IMR-90 (cell line): ENCODE data around the gene PTK6. TPM values are rescaled to one million over a fixed set of nuclear protein-coding genes. Genes with fewer than 3 reads are reported as not detected.

Source experiments
- ATAC-seq: fragments of 200-7000 bp; cut with Tn5 transposase; 2 replicates; pipeline ENCODE4 v1.9.1; 2020; ENCODE audit warnings: low read depth, mild to moderate bottlenecking, moderate library complexity
- BruUV-seq: library from RNA; stranded (reverse); fragments of 400-500 nt; replicated peaks from 2 replicates; lab custom pipeline; 2021; lab: Mats Ljungman, UMichigan
- CTCF ChIA-PET: fragments of 300-600 bp; formaldehyde crosslinking; extraction: SDS; loops from one replicate; lab custom pipeline; 2021; ENCODE audit warnings: antibody characterized with exemption; lab: Yijun Ruan, JAX
- POLR2A ChIA-PET: fragments of 300-600 bp; sonication (Branson Sonifier 250); formaldehyde crosslinking; loops from one replicate; lab custom pipeline; 2022; ENCODE audit warnings: antibody characterized with exemption; ENCODE audit not compliant: unreplicated experiment; lab: Charles Lee
- DNase-seq: peaks from one replicate; pipeline ENCODE4 v3.0.0; 2013
- H2AFZ ChIP-seq: replicated peaks from 2 replicates; pipeline ENCODE3; 2013; ENCODE audit warnings: low read length, mild to moderate bottlenecking; ENCODE audit not compliant: poor library complexity
- H2AK5ac ChIP-seq: 2 replicates; pipeline ENCODE4 v1.6.1; 2013; ENCODE audit warnings: low read depth, low read length, inconsistent platforms
- H2AK9ac ChIP-seq: replicated peaks from 2 replicates; pipeline ENCODE3; 2013; ENCODE audit warnings: mild to moderate bottlenecking, low read depth, low read length, moderate library complexity; ENCODE audit not compliant: poor library complexity
- H2BK120ac ChIP-seq: 2 replicates; pipeline ENCODE4 v1.6.1; 2013; ENCODE audit warnings: low read depth, low read length, inconsistent platforms
- H2BK15ac ChIP-seq: 3 replicates; pipeline ENCODE4 v1.6.1; 2013; ENCODE audit warnings: low read depth, low read length, inconsistent platforms
- H2BK20ac ChIP-seq: 2 replicates; pipeline ENCODE4 v1.6.1; 2013; ENCODE audit warnings: low read depth, mild to moderate bottlenecking, inconsistent platforms, low read length, moderate library complexity
- H2BK5ac ChIP-seq: 2 replicates; pipeline ENCODE4 v1.6.1; 2013; ENCODE audit warnings: mild to moderate bottlenecking, low read depth, low read length, inconsistent platforms; ENCODE audit not compliant: poor library complexity, severe bottlenecking
- H3K14ac ChIP-seq: replicated peaks from 2 replicates; pipeline ENCODE4 v1.6.1; 2013; ENCODE audit warnings: low read depth, low read length, inconsistent platforms
- H3K18ac ChIP-seq: 2 replicates; pipeline ENCODE4 v1.6.1; 2013; ENCODE audit warnings: low read depth, low read length, control low read depth
- H3K23ac ChIP-seq: 2 replicates; pipeline ENCODE4 v1.6.1; 2013; ENCODE audit warnings: low read depth, low read length, inconsistent platforms
- H3K27ac ChIP-seq: 2 replicates; pipeline ENCODE4 v1.5.1; 2013; ENCODE audit warnings: mild to moderate bottlenecking, control low read depth, low read length; ENCODE audit not compliant: insufficient read depth
- H3K27me3 ChIP-seq: 2 replicates; pipeline ENCODE4 v1.6.1; 2013; ENCODE audit warnings: low read length; ENCODE audit not compliant: control insufficient read depth, insufficient read depth
- H3K36me3 ChIP-seq: 2 replicates; pipeline ENCODE4 v1.6.1; 2013; ENCODE audit warnings: low read length, mixed read lengths; ENCODE audit not compliant: control insufficient read depth, insufficient read depth
- H3K4ac ChIP-seq: 2 replicates; pipeline ENCODE4 v1.6.1; 2013; ENCODE audit warnings: low read depth, low read length, inconsistent platforms
- H3K4me1 ChIP-seq: 2 replicates; pipeline ENCODE4 v1.6.1; 2013; ENCODE audit warnings: low read length, mixed read lengths; ENCODE audit not compliant: control insufficient read depth, insufficient read depth
- H3K4me2 ChIP-seq: 2 replicates; pipeline ENCODE4 v1.6.1; 2013; ENCODE audit warnings: low read depth, mild to moderate bottlenecking, control low read depth, low read length, moderate library complexity
- H3K4me3 ChIP-seq: 2 replicates; pipeline ENCODE4 v1.5.1; 2013; ENCODE audit warnings: low read depth, mild to moderate bottlenecking, control low read depth, low read length, moderate library complexity; ENCODE audit not compliant: insufficient read depth
- H3K56ac ChIP-seq: 2 replicates; pipeline ENCODE4 v1.6.1; 2013; ENCODE audit warnings: low read length, inconsistent platforms; ENCODE audit not compliant: insufficient read depth; ENCODE audit errors: extremely low read depth
- H3K79me1 ChIP-seq, 2 experiments: 2 replicates each; pipeline ENCODE4 v1.6.1; 2013; ENCODE audit warnings: low read length in 2 of 2, inconsistent platforms in 1 of 2, low read depth in 1 of 2
- H3K9ac ChIP-seq: 2 replicates; pipeline ENCODE4 v1.6.1; 2013; ENCODE audit warnings: low read depth, low read length, control low read depth
- H3K9me1 ChIP-seq: 2 replicates; pipeline ENCODE4 v1.6.1; 2013; ENCODE audit warnings: low read length, inconsistent platforms; ENCODE audit not compliant: insufficient read depth
- H3K9me3 ChIP-seq: 2 replicates; pipeline ENCODE4 v1.6.1; 2013; ENCODE audit warnings: low read length; ENCODE audit not compliant: control insufficient read depth, insufficient read depth
- H4K20me1 ChIP-seq: 2 replicates; pipeline ENCODE4 v1.6.1; 2013; ENCODE audit warnings: low read length, inconsistent platforms; ENCODE audit not compliant: insufficient read depth
- H4K5ac ChIP-seq: 2 replicates; pipeline ENCODE4 v1.6.1; 2013; ENCODE audit warnings: mild to moderate bottlenecking, low read depth, low read length, control low read depth
- H4K8ac ChIP-seq, 2 experiments: 2 replicates each; pipeline ENCODE4 v1.6.1; 2013; ENCODE audit warnings: low read depth in 2 of 2, low read length in 2 of 2, control low read depth in 1 of 2, inconsistent platforms in 1 of 2
- H4K91ac ChIP-seq: 2 replicates; pipeline ENCODE4 v1.6.1; 2013; ENCODE audit warnings: low read depth, low read length, inconsistent platforms; ENCODE audit not compliant: insufficient read depth
- BHLHE40 ChIP-seq: fragments of 150-350 bp; IDR thresholded peaks from 2 replicates; pipeline ENCODE4 v1.6.1; 2016; ENCODE audit warnings: mild to moderate bottlenecking, low read depth, low read length
- MAFK ChIP-seq: IDR thresholded peaks from 2 replicates; pipeline ENCODE4 v1.6.1; 2012; ENCODE audit warnings: low read depth, low read length, improper control_type of control experiment
- MAZ ChIP-seq: IDR thresholded peaks from 2 replicates; pipeline ENCODE4 v1.6.1; 2012; ENCODE audit warnings: low read depth, mild to moderate bottlenecking, low read length, improper control_type of control experiment, moderate library complexity, borderline replicate concordance
- POLR2A ChIP-seq: IDR thresholded peaks from 2 replicates; pipeline ENCODE4 v1.6.1; 2012; ENCODE audit warnings: mild to moderate bottlenecking, low read depth, low read length
- WGBS, 2 experiments: methylation state at CpG; one replicate each; pipeline versions ENCODE4 v1.1.5 to v1.1.7; 2013; ENCODE audit warnings: missing lambda C conversion rate in 2 of 2; ENCODE audit not compliant: insufficient read length in 1 of 2; ENCODE audit errors: extremely low coverage in 2 of 2; 5-methylcytosine and 5-hydroxymethylcytosine counted together
- dilution Hi-C: fragments of 300-500 bp; cut with HindIII; formaldehyde crosslinking; loops from one replicate; pipeline ENCODE4 v1.14.3; 2018; ENCODE audit warnings: low sequenced_read_pairs; ENCODE audit not compliant: unreplicated experiment
- in situ Hi-C: fragments of 300-500 bp; cut with MboI; formaldehyde crosslinking; loops from 3 replicates; pipeline ENCODE4 v1.14.3; 2019; ENCODE audit warnings: low sequenced_read_pairs, inconsistent platforms, mixed read lengths
- intact Hi-C: fragments of 100-400 bp; cut with micrococcal nuclease; formaldehyde crosslinking; loops from 2 replicates; pipeline ENCODE4 v1.10.0; 2022
- polyA plus RNA-seq, 3 experiments: library from polyadenylated mRNA; depleted of rRNA; stranded (reverse); fragments of >200 nt; gene quantifications; 2 replicates each; pipeline ENCODE4 v1.2.3, GENCODE V29; 2012; ENCODE audit warnings: low replicate concordance in 1 of 3
- total RNA-seq: library from RNA; depleted of rRNA; stranded (reverse); fragments of >200 nt; gene quantifications from 2 replicates; pipeline ENCODE4 v1.2.3, GENCODE V29; 2012
- TF ChIP-seq, protein P1 (sequence below): conservative IDR thresholded peaks from 2 replicates; pipeline ENCODE4 v1.5.1; 2012; ENCODE audit warnings: mild to moderate bottlenecking, low read depth, low read length, improper control_type of control experiment

Gene PTK6
- total and polyA plus RNA-seq, 2 of the 4 experiments (the other 2 are of a cell fraction): not detected

- intact Hi-C loops: no loop called here
- Histone ChIP-seq H3K23ac (no peak overlapping the region), H2AFZ (no peak overlapping the region), H3K18ac (no peak overlapping the region), H3K14ac (no peak overlapping the region), H3K4me1 (peaks cover 5% of the 10 kb centered on the region; the same call in 1 of the 2 replicates), H3K79me1 (no peaks in the 10 kb centered on the region), H3K9ac (no peak overlapping the region), H2AK5ac (no peak overlapping the region), H4K91ac (no peak overlapping the region), H3K27ac (no peak overlapping the region), H3K27me3 (no peaks in the 10 kb centered on the region), H3K4ac (no peak overlapping the region), H3K9me1 (no peaks in the 10 kb centered on the region), H3K56ac (no peak overlapping the region), H2BK120ac (no peak overlapping the region), H2BK20ac (no peak overlapping the region), H3K4me3 (no peak overlapping the region), H2BK5ac (no peak overlapping the region), H4K20me1 (no peaks in the 10 kb centered on the region; the same call in 1 of the 2 replicates), H3K36me3 (peaks cover 26% of the 10 kb centered on the region), H3K4me2 (no peak overlapping the region), H4K5ac (no peak overlapping the region), H2BK15ac (no peak overlapping the region), H2AK9ac (peak overlapping the region; percentile 82), H4K8ac (no peak overlapping the region), H3K9me3 (no peaks in the 10 kb centered on the region)
- dilution Hi-C loops: no loop called here
- ATAC-seq: no peak
- in situ Hi-C loops: no loop called here
- ChIA-PET CTCF (no interaction called here), POLR2A (no interaction called here)
- WGBS, 2 experiments: 94% methylated on average over 5 of the region's 19 CpGs; no CpG with 5 or more reads in 1 of the 2 experiments
- TF ChIP-seq BHLHE40 (no peak), POLR2A (no peak), MAFK (no peak), MAZ (no peak)
- TF ChIP-seq, protein P1, sequence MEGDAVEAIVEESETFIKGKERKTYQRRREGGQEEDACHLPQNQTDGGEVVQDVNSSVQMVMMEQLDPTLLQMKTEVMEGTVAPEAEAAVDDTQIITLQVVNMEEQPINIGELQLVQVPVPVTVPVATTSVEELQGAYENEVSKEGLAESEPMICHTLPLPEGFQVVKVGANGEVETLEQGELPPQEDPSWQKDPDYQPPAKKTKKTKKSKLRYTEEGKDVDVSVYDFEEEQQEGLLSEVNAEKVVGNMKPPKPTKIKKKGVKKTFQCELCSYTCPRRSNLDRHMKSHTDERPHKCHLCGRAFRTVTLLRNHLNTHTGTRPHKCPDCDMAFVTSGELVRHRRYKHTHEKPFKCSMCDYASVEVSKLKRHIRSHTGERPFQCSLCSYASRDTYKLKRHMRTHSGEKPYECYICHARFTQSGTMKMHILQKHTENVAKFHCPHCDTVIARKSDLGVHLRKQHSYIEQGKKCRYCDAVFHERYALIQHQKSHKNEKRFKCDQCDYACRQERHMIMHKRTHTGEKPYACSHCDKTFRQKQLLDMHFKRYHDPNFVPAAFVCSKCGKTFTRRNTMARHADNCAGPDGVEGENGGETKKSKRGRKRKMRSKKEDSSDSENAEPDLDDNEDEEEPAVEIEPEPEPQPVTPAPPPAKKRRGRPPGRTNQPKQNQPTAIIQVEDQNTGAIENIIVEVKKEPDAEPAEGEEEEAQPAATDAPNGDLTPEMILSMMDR: no peak
- no TSS peak for BruUV-seq
- DNase-seq: no peak
Observed at GRCh38 chr20:63557481-63557891, 20.3 kb upstream of the PTK6 start.
